ENCODE measurements around the gene COMMD6. TPM values are rescaled to one million over a fixed set of nuclear protein-coding genes. Genes with fewer than 3 reads are reported as not detected.
A peak's percentile ranks its signal among the peaks of the same experiment; 100 is the strongest.

COMMD6 gene
- total RNA-seq, 5 donors from 2014 or later (not counting 1 experiment from before 2014, with no cell fraction given), result 165 to 218 (median 191) TPM

DNA sequence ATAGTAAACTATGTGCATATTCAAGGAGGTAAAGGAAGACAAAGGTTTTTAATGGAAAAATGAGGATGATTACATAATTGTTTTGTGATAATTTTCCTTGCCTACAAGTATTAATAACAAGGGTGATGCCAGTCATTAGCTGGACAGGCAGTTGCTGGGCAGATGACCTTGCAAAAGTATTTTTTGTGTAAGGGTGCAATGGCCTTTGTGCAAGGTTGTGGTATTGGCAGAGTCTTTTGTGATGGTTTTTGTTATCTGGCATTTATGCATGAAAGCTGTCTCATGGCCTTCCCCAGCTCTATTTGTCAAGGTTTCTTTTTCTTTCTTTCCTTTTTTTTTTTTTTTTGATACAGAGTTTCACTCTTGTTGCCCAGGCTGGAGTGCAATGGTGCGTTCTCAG, 4.3 kb upstream of the COMMD6 start:
- Mint-ChIP-seq H3K27ac (no peak overlapping the region), H3K9me3 (no peaks in the 10 kb centered on the region), H3K27me3 (no peaks in the 10 kb centered on the region), H3K4me3 (no peak overlapping the region), H3K36me3 (no peaks in the 10 kb centered on the region), H3K4me1 (peaks cover 12 to 22% (median 13%) of the 10 kb centered on the region in 3 donors)
- H3K9me3 ChIP-seq, result no peaks in the 10 kb centered on the region
- no CpG with 5 or more reads among the region's 1 CpG for WGBS (ENCODE audit: insufficient coverage)
- H3K4me1 ChIP-seq (ENCODE audit: control insufficient read depth in 1 of 2, extremely low read depth in 1 of 2, insufficient read depth in 2 of 2, low read length in 2 of 2), result peaks cover 4 to 7% of the 10 kb centered on the region in 2 experiments
- DNase-seq (no peak), ATAC-seq (replicated peaks in 1 of 4) (no peak)
- POLR2A ChIA-PET, result interaction anchor here in 1 of 2 donors (0.6 kb wide), 2 partner anchors 8 to 328 kb away, joined by 3 to 13 read pairs; no protein-coding TSS in a partner anchor
- CTCF ChIA-PET, result interaction anchor here (0.6 to 0.7 kb wide), 4 partner anchors 30 to 286 kb away, joined by 3 to 6 read pairs (median 4); no protein-coding TSS in a partner anchor
- H3K36me3 ChIP-seq (ENCODE audit: control insufficient read depth in 2 of 2, extremely low read depth in 1 of 2, insufficient read depth in 1 of 2, low read length in 1 of 2), result no peaks in the 10 kb centered on the region
- no peak overlapping the region for H3K4me3 ChIP-seq (ENCODE audit: control insufficient read depth in 1 of 2, extremely low read depth in 1 of 2, low read length in 1 of 2)
- no peaks in the 10 kb centered on the region for H3K27me3 ChIP-seq (replicated peaks in 1 of 2; ENCODE audit: control insufficient read depth in 2 of 2, extremely low read depth in 1 of 2, insufficient read depth in 2 of 2, low read length in 1 of 2)
- no peak overlapping the region for H3K27ac ChIP-seq (ENCODE audit: low read length)

DNA sequence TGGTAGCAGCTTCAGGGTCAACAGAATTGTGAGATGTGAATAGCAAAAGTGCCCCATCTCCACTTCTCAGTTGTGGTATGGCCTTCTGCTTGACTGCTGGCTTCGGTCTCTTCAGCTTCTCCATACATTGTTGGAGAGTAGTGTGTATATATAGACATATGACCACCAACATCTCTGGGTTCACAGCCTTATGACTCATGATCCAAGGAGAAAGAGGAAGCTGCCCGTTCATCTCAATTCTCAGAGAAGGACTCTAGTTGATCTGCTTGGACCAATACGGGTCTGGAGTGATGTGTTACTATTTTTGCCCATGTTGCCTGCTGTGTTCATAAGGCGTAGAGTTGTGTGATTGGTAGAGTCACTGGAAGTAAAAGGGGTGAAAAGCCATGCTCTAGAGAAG, 3.6 kb upstream of the COMMD6 start:
- no peak overlapping the region for H3K4me3 Mint-ChIP-seq
- Histone ChIP-seq H3K36me3 (ENCODE audit: control insufficient read depth in 2 of 2, extremely low read depth in 1 of 2, insufficient read depth in 1 of 2, low read length in 1 of 2) (no peaks in the 10 kb centered on the region), H3K4me3 (ENCODE audit: control insufficient read depth in 1 of 2, extremely low read depth in 1 of 2, low read length in 1 of 2) (no peak overlapping the region), H3K27ac (ENCODE audit: low read length) (no peak overlapping the region), H3K4me1 (ENCODE audit: control insufficient read depth in 1 of 2, extremely low read depth in 1 of 2, insufficient read depth in 2 of 2, low read length in 2 of 2) (peaks cover 7 to 14% of the 10 kb centered on the region in 2 experiments), H3K27me3 (replicated peaks in 1 of 2; ENCODE audit: control insufficient read depth in 2 of 2, extremely low read depth in 1 of 2, insufficient read depth in 2 of 2, low read length in 1 of 2) (no peaks in the 10 kb centered on the region), H3K9me3 (no peaks in the 10 kb centered on the region)
- CTCF ChIA-PET, result interaction anchor here in 1 of 2 donors (0.7 kb wide), 1 partner anchor 78 kb away, joined by 6 read pairs; no protein-coding TSS in a partner anchor
- H3K9me3 Mint-ChIP-seq, result no peaks in the 10 kb centered on the region
- 82% methylated on average over 3 of the region's 4 CpGs for WGBS (ENCODE audit: insufficient coverage)
- POLR2A ChIA-PET, result interaction anchor here in 1 of 2 donors (0.5 kb wide), 1 partner anchor 1486 kb away, joined by 6 read pairs; the partner anchor contains the start of gene FBXL3
- ATAC-seq (replicated peaks in 1 of 4), result no peak
- no peaks in the 10 kb centered on the region for H3K36me3 Mint-ChIP-seq
- no peaks in the 10 kb centered on the region for H3K27me3 Mint-ChIP-seq
- DNase-seq, result peak in 1 of 35 experiments; percentile 1
- H3K4me1 Mint-ChIP-seq, result peaks cover 19 to 28% (median 20%) of the 10 kb centered on the region in 3 donors
- no peak overlapping the region for H3K27ac Mint-ChIP-seq

DNA sequence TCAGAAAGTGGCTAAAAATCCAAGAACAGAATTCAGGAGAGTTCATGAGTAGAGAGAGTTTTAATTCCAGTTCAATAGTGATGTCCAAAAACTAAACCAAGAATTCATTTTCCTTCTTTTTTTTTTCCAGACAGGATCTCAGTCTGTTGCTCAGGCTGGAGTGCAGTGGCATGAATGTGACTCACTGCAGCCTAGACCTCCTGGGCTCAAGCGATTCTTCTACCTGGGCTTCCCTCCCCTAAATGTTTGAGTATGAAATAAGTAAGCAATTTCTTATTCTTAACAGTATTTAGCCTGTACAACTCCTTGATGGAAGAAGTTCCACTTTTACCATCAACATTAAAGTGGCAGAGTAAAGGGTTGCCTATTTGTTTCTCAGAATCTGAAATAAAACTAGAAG, 3.8 kb downstream of the COMMD6 start:
- H3K27me3 ChIP-seq (replicated peaks in 1 of 2; ENCODE audit: control insufficient read depth in 2 of 2, extremely low read depth in 1 of 2, insufficient read depth in 2 of 2, low read length in 1 of 2), result no peaks in the 10 kb centered on the region
- no CpG with 5 or more reads among the region's 1 CpG for WGBS (ENCODE audit: insufficient coverage)
- no peak overlapping the region for H3K4me3 ChIP-seq (ENCODE audit: control insufficient read depth in 1 of 2, extremely low read depth in 1 of 2, low read length in 1 of 2)
- Mint-ChIP-seq H3K4me1 (peaks cover 73 to 79% (median 73%) of the 10 kb centered on the region in 3 donors), H3K27ac (no peak overlapping the region), H3K4me3 (peak overlapping the region in 1 of 3 donors; percentile 19), H3K36me3 (peaks cover 18% of the 10 kb centered on the region), H3K27me3 (no peaks in the 10 kb centered on the region), H3K9me3 (no peaks in the 10 kb centered on the region)
- DNase-seq, result no peak
- no peak for ATAC-seq (replicated peaks in 1 of 4)
- peaks cover 17 to 27% of the 10 kb centered on the region in 2 experiments for H3K4me1 ChIP-seq (ENCODE audit: control insufficient read depth in 1 of 2, extremely low read depth in 1 of 2, insufficient read depth in 2 of 2, low read length in 2 of 2)
- no peaks in the 10 kb centered on the region for H3K9me3 ChIP-seq
- H3K36me3 ChIP-seq (ENCODE audit: control insufficient read depth in 2 of 2, extremely low read depth in 1 of 2, insufficient read depth in 1 of 2, low read length in 1 of 2), result peaks cover 0 to 9% of the 10 kb centered on the region in 2 donors
- POLR2A ChIA-PET, result no interaction called here
- CTCF ChIA-PET, result no interaction called here
- H3K27ac ChIP-seq (ENCODE audit: low read length), result no peak overlapping the region

DNA sequence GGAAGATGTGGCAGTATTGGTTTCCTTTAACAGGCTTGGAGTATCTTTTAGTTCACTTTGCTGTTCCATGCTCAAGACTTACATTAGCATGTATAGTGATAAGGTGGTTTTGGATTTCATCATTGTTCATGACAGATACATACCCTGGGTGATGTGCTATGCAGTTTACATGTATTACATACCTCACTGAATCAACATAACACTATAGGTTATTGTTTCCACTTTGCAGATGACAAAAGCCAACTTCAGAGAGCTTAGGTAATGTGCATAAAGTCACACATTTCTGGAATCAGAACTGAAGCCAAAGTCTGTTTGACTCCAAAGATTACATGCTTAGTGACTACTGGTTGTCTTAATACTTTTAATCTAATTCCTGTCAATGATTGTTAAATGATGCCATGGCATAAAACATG, 7.1 kb downstream of the COMMD6 start:
- no peak overlapping the region for H3K27ac ChIP-seq (ENCODE audit: low read length)
- H3K27me3 Mint-ChIP-seq, result no peaks in the 10 kb centered on the region
- no peaks in the 10 kb centered on the region for H3K9me3 Mint-ChIP-seq
- CTCF ChIA-PET, result no interaction called here
- DNase-seq, result no peak
- peaks cover 30% of the 10 kb centered on the region for H3K36me3 Mint-ChIP-seq
- no peaks in the 10 kb centered on the region for H3K27me3 ChIP-seq (replicated peaks in 1 of 2; ENCODE audit: control insufficient read depth in 2 of 2, extremely low read depth in 1 of 2, insufficient read depth in 2 of 2, low read length in 1 of 2)
- POLR2A ChIA-PET, result interaction anchor here in 1 of 2 donors (0.6 kb wide), 1 partner anchor 1460 kb away, joined by 3 read pairs; no protein-coding TSS in a partner anchor
- peaks cover 6 to 9% of the 10 kb centered on the region in 2 experiments for H3K4me1 ChIP-seq (ENCODE audit: control insufficient read depth in 1 of 2, extremely low read depth in 1 of 2, insufficient read depth in 2 of 2, low read length in 2 of 2)
- peak in 1 of 4 experiments; percentile 58 for ATAC-seq (replicated peaks in 1 of 4)
- peaks cover 49 to 55% (median 52%) of the 10 kb centered on the region in 3 donors for H3K4me1 Mint-ChIP-seq
- H3K27ac Mint-ChIP-seq, result peak overlapping the region in 1 of 2 donors; percentile 34
- H3K36me3 ChIP-seq (ENCODE audit: control insufficient read depth in 2 of 2, extremely low read depth in 1 of 2, insufficient read depth in 1 of 2, low read length in 1 of 2), result peaks cover 0 to 15% of the 10 kb centered on the region in 2 donors
- H3K9me3 ChIP-seq, result no peaks in the 10 kb centered on the region
- H3K4me3 Mint-ChIP-seq, result no peak overlapping the region
- no peak overlapping the region for H3K4me3 ChIP-seq (ENCODE audit: control insufficient read depth in 1 of 2, extremely low read depth in 1 of 2, low read length in 1 of 2)

DNA sequence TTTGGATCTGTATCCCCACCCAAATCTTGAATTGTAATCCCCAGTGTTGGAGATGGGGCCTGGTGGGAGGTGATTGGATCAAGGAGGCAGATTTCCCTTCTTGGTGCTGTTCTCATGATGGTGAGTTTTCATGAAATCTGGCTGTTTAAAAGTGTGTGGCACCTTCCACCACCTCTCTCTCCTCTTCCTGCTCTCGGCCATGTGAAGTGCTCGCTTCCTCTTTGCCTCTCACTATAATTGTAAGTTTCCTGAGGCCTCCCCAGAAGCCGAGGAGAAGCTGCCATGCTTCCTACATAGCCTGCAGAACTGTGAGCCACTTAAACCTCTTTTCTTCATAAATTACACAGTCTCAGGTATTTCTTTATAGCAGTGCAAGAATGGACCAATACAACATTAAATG, 15.7 kb downstream of the COMMD6 start:
- no peak for ATAC-seq (replicated peaks in 1 of 4)
- Mint-ChIP-seq H3K27ac (no peak overlapping the region), H3K4me1 (no peaks in the 10 kb centered on the region), H3K36me3 (peaks cover 14% of the 10 kb centered on the region), H3K4me3 (no peak overlapping the region), H3K27me3 (no peaks in the 10 kb centered on the region), H3K9me3 (peaks cover 0 to 5% (median 4%) of the 10 kb centered on the region in 3 donors)
- ChIA-PET POLR2A (no interaction called here), CTCF (no interaction called here)
- Histone ChIP-seq H3K27ac (ENCODE audit: low read length) (no peak overlapping the region), H3K36me3 (ENCODE audit: control insufficient read depth in 2 of 2, extremely low read depth in 1 of 2, insufficient read depth in 1 of 2, low read length in 1 of 2) (peaks cover 0 to 12% of the 10 kb centered on the region in 2 donors), H3K9me3 (no peaks in the 10 kb centered on the region), H3K4me3 (ENCODE audit: control insufficient read depth in 1 of 2, extremely low read depth in 1 of 2, low read length in 1 of 2) (no peak overlapping the region), H3K4me1 (ENCODE audit: control insufficient read depth in 1 of 2, extremely low read depth in 1 of 2, insufficient read depth in 2 of 2, low read length in 2 of 2) (no peaks in the 10 kb centered on the region), H3K27me3 (replicated peaks in 1 of 2; ENCODE audit: control insufficient read depth in 2 of 2, extremely low read depth in 1 of 2, insufficient read depth in 2 of 2, low read length in 1 of 2) (no peaks in the 10 kb centered on the region)
- no CpG with 5 or more reads among the region's 3 CpGs for WGBS (ENCODE audit: insufficient coverage)
- no peak for DNase-seq

DNA sequence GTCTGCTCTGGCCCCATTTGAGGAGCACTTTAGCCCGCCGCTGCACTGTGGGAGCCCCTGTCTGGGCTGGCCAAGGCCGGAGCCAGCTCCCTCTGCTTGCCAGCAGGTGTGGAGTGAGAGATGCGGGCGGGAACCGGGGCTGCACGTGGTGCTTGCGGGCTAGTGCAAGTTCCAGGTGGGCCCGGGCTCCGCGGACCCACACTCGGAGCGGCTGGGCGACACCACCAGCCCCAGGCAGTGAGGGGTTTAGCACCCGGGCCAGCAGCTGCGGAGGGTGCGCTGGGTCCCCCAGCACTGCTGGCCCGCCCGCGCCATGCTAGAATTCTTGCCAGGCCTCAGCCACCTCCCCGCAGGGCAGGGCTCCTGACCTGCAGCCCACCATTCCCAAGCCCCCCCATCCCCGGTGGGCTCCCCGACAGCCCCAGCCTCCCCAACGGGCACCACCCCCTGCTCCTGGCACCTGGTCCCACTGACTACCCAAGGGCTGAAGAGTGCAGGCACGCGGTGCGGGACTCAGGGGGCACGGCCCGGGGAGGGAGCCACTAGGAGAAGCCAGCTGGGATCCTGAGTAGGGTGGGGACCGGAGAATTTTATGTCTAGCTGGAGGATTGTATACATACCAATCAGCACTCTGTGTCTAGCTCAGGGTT, 19.1 kb downstream of the COMMD6 start:
- no peaks in the 10 kb centered on the region for H3K36me3 Mint-ChIP-seq
- H3K27ac Mint-ChIP-seq, result no peak overlapping the region
- no peak for ATAC-seq (replicated peaks in 1 of 4)
- no peak overlapping the region for H3K4me3 Mint-ChIP-seq
- WGBS (ENCODE audit: insufficient coverage), result 95% methylated on average over 20 of the region's 30 CpGs
- no peaks in the 10 kb centered on the region for H3K27me3 ChIP-seq (replicated peaks in 1 of 2; ENCODE audit: control insufficient read depth in 2 of 2, extremely low read depth in 1 of 2, insufficient read depth in 2 of 2, low read length in 1 of 2)
- ChIA-PET CTCF (no interaction called here), POLR2A (no interaction called here)
- H3K36me3 ChIP-seq (ENCODE audit: control insufficient read depth in 2 of 2, extremely low read depth in 1 of 2, insufficient read depth in 1 of 2, low read length in 1 of 2), result no peaks in the 10 kb centered on the region
- no peaks in the 10 kb centered on the region for H3K4me1 ChIP-seq (ENCODE audit: control insufficient read depth in 1 of 2, extremely low read depth in 1 of 2, insufficient read depth in 2 of 2, low read length in 2 of 2)
- H3K27me3 Mint-ChIP-seq, result peaks cover under 1 to 4% of the 10 kb centered on the region in 2 donors
- no peak for DNase-seq
- no peaks in the 10 kb centered on the region for H3K4me1 Mint-ChIP-seq
- no peak overlapping the region for H3K27ac ChIP-seq (ENCODE audit: low read length)
- H3K9me3 ChIP-seq, result no peaks in the 10 kb centered on the region
- H3K4me3 ChIP-seq (ENCODE audit: control insufficient read depth in 1 of 2, extremely low read depth in 1 of 2, low read length in 1 of 2), result no peak overlapping the region
- peaks cover 0 to 5% (median 4%) of the 10 kb centered on the region in 3 donors for H3K9me3 Mint-ChIP-seq
